ENCODE results near the gene MRGPRE.
"Not testable (repeated sequence)": the region's sequence is repeated elsewhere in the genome, so short reads cannot be mapped to it uniquely, and the experiment has no call there.

MRGPRE gene

DNA sequence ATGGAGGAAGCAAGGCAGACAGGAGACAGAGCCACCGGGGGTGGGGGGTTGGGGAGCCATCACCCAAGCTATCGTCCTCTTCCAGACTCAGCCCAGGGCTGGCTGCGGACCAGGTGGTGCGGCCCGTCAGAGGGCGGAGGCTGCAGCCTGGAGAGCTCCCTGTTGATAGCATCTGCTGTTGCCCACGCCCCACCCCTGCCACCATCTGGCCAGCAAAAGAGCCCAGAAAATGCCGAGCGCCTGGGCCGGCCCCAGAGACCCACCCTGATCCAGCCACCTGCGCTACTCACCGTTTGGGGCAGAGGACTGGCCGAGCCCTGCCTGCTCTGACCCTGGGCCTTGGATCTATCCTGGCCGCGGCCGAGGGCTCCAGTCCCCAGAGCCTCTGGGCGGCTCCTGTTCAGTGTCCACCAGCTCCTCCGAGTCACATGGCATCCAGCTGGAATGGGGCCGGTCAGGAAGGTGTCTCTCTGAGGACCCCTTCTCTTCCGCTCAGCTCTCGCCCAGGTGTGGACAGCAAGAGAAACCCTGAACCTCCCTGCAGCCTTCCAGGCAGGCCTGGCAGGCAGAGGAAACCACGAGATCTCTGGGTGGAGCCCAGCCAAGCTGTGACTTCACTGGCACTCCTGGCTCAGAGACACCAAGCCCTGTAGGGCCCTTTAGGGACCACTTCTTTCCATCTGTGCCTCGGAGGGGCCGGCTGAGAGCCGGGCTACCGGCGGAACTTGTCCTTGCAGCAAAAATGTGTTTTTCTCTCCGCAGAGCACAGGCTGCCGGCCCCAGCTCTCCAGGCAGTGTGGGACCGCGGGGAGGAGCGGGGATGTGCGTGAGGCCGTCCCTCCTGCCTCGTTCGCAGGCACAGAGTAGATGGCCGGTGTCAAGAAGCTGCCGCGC, at the start of gene MRGPRE:
Gene MRGPRE (minus strand): TSS at position 567 of the 894 bp plus-strand sequence. CDS start 3,618 bp downstream, outside the sequence.
- Mint-ChIP-seq H3K4me1 (ENCODE audit: low read depth) (no peaks in the 10 kb centered on the region), H3K4me3 (no peak within 1 kb of the TSS), H3K27me3 (no peaks in the 10 kb centered on the region), H3K36me3 (ENCODE audit: low read depth) (no peaks in the 10 kb centered on the region), H3K9me3 (no peaks in the 10 kb centered on the region), H3K27ac (no peak within 1 kb of the TSS)

DNA sequence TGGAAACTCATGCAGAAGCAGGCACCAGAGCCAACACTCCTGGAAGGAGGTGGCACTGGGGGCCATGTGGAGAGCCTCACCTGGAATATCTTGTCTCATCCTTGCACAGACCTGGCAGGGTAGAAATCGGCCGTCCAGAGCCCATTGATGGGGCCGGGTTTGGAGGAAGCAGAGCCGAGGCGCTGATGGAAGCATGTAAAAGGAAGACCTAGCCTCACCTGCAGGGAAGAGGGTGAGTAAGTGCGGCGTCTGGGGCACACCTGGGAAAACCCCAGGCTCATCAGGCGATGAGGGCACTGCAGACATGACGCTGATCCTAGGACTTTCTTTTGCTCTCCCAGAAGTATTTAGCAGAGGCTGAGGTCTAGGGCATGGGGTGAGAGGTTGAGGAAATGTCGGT, 48.9 kb upstream of the MRGPRE start:
- not testable (repeated sequence) for H3K36me3 Mint-ChIP-seq (ENCODE audit: low read depth); H3K9me3 Mint-ChIP-seq; H3K27ac Mint-ChIP-seq; H3K27me3 Mint-ChIP-seq; H3K4me3 Mint-ChIP-seq; H3K4me1 Mint-ChIP-seq (ENCODE audit: low read depth)

GRCh38 chr11:3280662-3281061, 48.4 kb upstream of the MRGPRE start:
- not testable (repeated sequence) for H3K27ac Mint-ChIP-seq; H3K36me3 Mint-ChIP-seq (ENCODE audit: low read depth); H3K4me1 Mint-ChIP-seq (ENCODE audit: low read depth); H3K4me3 Mint-ChIP-seq; H3K9me3 Mint-ChIP-seq; H3K27me3 Mint-ChIP-seq

DNA sequence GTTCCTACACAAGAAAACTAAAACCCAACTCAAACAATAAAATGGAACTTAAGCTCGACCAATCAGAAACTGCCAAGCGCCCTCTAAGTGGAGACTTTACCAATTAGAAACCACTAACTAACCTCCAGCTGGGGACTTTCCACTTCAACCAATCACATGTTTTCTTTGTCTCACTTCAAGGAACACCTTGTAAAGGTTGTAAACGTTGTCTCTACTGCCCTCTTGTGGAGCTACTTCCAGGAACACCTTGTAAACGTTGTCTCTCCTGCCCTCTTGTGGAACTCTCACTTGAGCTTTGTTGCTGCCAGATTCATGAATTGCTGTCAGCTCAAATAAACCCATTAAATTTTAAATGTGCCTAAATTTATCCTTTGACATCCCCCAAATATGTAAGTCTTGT, 46.7 kb upstream of the MRGPRE start:
- not testable (repeated sequence) for H3K4me1 Mint-ChIP-seq (ENCODE audit: low read depth); H3K4me3 Mint-ChIP-seq; H3K9me3 Mint-ChIP-seq; H3K27me3 Mint-ChIP-seq; H3K36me3 Mint-ChIP-seq (ENCODE audit: low read depth); H3K27ac Mint-ChIP-seq

- H3K27ac Mint-ChIP-seq; H3K27me3 Mint-ChIP-seq; H3K9me3 Mint-ChIP-seq; H3K4me1 Mint-ChIP-seq (ENCODE audit: low read depth); H3K4me3 Mint-ChIP-seq; H3K36me3 Mint-ChIP-seq (ENCODE audit: low read depth): not testable (repeated sequence)
Measured at GRCh38 chr11:3273629-3274028, 41.4 kb upstream of the MRGPRE start.

DNA sequence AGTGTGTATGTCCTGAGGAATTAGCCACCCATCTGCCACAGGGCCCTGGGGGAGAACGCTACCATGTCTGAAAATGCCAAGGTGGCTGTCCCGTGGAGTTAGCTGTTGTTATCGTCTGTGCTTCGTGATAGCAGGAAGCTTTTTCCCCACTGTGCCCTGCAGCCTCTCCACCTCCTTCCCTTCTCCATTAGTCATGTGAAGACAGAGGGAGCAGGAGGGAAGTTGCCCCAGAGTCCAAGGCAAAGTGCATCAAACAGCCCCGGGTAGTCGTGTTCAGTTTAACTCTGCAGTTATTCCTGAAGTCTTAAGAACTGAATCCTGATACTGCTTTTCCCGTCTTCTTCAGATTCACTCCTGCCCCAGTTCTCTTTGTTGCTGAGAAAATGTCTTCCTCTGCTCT, 30.3 kb upstream of the MRGPRE start:
- not testable (repeated sequence) for H3K9me3 Mint-ChIP-seq; H3K27ac Mint-ChIP-seq; H3K36me3 Mint-ChIP-seq (ENCODE audit: low read depth); H3K4me3 Mint-ChIP-seq; H3K4me1 Mint-ChIP-seq (ENCODE audit: low read depth); H3K27me3 Mint-ChIP-seq

DNA sequence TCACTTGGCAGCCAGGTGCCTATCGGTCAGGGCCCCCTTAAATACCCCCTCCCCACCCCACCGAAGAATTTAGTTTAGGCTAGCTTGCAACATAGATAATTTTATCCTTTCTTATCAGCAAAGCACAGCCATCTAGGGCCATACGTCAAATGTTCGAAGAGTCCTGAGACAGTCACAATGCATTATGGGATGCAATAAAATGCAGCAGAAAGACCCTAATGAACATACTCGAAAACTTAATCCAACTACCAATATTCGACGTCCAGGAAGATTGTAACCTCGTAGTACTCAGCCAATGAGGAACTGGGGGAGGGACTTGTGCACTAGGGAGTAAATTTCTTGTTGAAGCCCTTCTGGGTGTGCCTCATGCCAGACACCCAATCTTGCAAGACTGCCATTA, 29.6 kb upstream of the MRGPRE start:
- not testable (repeated sequence) for H3K4me1 Mint-ChIP-seq (ENCODE audit: low read depth); H3K27ac Mint-ChIP-seq

DNA sequence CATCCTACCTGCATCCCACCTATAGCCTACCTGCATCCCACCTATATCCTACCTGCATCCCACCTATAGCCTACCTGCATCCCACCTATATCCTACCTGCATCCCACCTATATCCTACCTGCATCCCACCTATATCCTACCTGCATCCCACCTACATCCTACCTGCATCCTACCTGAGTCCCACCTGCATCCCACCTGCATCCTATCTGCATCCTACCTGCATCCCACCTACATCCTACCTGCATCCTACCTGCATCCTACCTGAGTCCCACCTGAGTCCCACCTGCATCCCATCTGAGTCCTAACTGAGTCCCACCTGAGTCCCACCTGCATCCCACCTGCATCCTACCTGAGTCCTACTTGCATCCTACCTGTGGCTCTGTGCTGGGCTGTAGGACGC, 25.3 kb upstream of the MRGPRE start:
- not testable (repeated sequence) for H3K9me3 Mint-ChIP-seq; H3K4me1 Mint-ChIP-seq (ENCODE audit: low read depth); H3K27ac Mint-ChIP-seq; H3K27me3 Mint-ChIP-seq; H3K4me3 Mint-ChIP-seq; H3K36me3 Mint-ChIP-seq (ENCODE audit: low read depth)

More for the DNA sequence above, 29.6 kb upstream of the MRGPRE start:
- not testable (repeated sequence) for H3K36me3 Mint-ChIP-seq (ENCODE audit: low read depth); H3K4me3 Mint-ChIP-seq; H3K9me3 Mint-ChIP-seq; H3K27me3 Mint-ChIP-seq

GRCh38 chr11:3255241-3255640, 23.0 kb upstream of the MRGPRE start:
- not testable (repeated sequence) for H3K4me1 Mint-ChIP-seq (ENCODE audit: low read depth); H3K27ac Mint-ChIP-seq; H3K36me3 Mint-ChIP-seq (ENCODE audit: low read depth); H3K4me3 Mint-ChIP-seq; H3K9me3 Mint-ChIP-seq; H3K27me3 Mint-ChIP-seq

DNA sequence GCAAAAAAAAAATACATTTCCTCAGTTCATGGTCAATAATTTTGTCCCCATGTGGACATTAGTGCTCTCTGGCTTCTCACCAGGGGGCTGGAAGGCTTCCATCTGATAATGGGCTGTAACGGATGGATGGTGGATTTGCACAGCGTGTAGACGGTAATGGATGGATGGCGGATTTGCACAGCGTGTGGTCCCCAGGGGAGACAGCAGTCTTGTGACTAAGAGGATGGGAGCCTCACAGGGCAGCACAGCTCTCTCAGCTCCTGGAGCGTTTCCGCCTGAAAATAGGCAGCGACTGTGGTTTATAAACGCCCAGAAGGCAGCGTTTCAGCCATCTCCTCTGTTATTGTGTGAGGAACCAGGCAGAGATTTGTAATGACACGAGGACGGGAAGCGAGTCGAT, 22.6 kb upstream of the MRGPRE start:
- not testable (repeated sequence) for H3K27me3 Mint-ChIP-seq; H3K27ac Mint-ChIP-seq; H3K36me3 Mint-ChIP-seq (ENCODE audit: low read depth); H3K4me1 Mint-ChIP-seq (ENCODE audit: low read depth); H3K4me3 Mint-ChIP-seq; H3K9me3 Mint-ChIP-seq

- Mint-ChIP-seq H3K4me1 (ENCODE audit: low read depth) (no peaks in the 10 kb centered on the region), H3K4me3 (no peak overlapping the region), H3K36me3 (ENCODE audit: low read depth) (no peaks in the 10 kb centered on the region), H3K9me3 (no peaks in the 10 kb centered on the region), H3K27ac (no peak overlapping the region), H3K27me3 (peaks cover 11% of the 10 kb centered on the region)
Measured at GRCh38 chr11:3245071-3245470, 12.9 kb upstream of the MRGPRE start.

DNA sequence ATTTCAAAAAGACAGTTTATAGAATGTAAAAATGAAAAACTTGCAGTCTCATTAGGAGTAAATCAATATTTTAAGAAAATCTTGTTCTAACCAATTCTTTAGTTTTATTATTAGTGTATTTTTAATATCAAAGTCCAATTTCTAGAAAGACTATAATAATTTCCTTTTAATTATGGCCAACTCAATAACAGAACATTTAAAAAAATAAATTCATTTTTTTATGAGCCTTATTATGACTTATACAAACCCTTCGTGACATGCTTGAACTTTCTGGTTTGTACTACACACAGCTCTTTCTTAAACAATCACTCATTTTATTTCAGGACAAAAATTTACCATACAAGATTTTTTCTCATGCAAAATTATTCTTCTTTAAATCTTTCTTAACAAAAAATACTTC, 11.7 kb upstream of the MRGPRE start:
- Mint-ChIP-seq H3K27ac (no peak overlapping the region), H3K27me3 (peaks cover 17% of the 10 kb centered on the region), H3K9me3 (no peaks in the 10 kb centered on the region), H3K36me3 (ENCODE audit: low read depth) (no peaks in the 10 kb centered on the region), H3K4me1 (ENCODE audit: low read depth) (no peaks in the 10 kb centered on the region), H3K4me3 (no peak overlapping the region)

GRCh38 chr11:3237119-3237518, 4.9 kb upstream of the MRGPRE start:
- no peaks in the 10 kb centered on the region for H3K36me3 Mint-ChIP-seq (ENCODE audit: low read depth)
- no peak overlapping the region for H3K4me3 Mint-ChIP-seq
- H3K27ac Mint-ChIP-seq: no peak overlapping the region
- H3K4me1 Mint-ChIP-seq (ENCODE audit: low read depth): no peaks in the 10 kb centered on the region
- H3K9me3 Mint-ChIP-seq: no peaks in the 10 kb centered on the region
- H3K27me3 Mint-ChIP-seq: peaks cover 6% of the 10 kb centered on the region

- H3K4me1 Mint-ChIP-seq (ENCODE audit: low read depth): no peaks in the 10 kb centered on the region
- H3K27ac Mint-ChIP-seq: no peak overlapping the region
- no peaks in the 10 kb centered on the region for H3K9me3 Mint-ChIP-seq
- H3K27me3 Mint-ChIP-seq: peaks cover 4% of the 10 kb centered on the region
- no peak overlapping the region for H3K4me3 Mint-ChIP-seq
- no peaks in the 10 kb centered on the region for H3K36me3 Mint-ChIP-seq (ENCODE audit: low read depth)
Measured at GRCh38 chr11:3234846-3235245, 2.6 kb upstream of the MRGPRE start.

DNA sequence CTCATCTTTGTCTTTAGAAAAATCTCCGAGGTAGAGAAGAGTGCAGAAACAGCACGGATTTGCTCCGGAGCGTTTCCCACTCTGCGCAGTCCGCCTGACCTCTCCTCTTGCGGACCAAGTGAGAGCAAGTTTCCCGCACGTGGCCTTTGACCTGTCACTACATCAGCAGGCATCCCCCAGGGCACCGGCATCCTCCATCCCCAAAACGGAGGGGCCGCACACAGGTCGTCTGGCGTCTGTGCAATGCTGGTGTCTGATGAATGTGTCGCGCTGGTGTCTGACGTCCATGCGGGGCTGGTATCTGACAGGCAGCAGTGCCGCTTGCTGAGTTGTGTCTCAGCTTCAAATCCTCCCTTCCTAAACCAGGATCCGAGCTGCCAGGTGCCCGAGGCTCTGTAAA, 739 bp upstream of the MRGPRE start:
- Mint-ChIP-seq H3K9me3 (no peaks in the 10 kb centered on the region), H3K36me3 (ENCODE audit: low read depth) (no peaks in the 10 kb centered on the region), H3K27me3 (no peaks in the 10 kb centered on the region), H3K27ac (no peak overlapping the region), H3K4me3 (no peak overlapping the region), H3K4me1 (ENCODE audit: low read depth) (no peaks in the 10 kb centered on the region)

- no peak overlapping the region for H3K27ac Mint-ChIP-seq
- no peak overlapping the region for H3K4me3 Mint-ChIP-seq
- H3K36me3 Mint-ChIP-seq (ENCODE audit: low read depth): no peaks in the 10 kb centered on the region
- H3K4me1 Mint-ChIP-seq (ENCODE audit: low read depth): no peaks in the 10 kb centered on the region
- no peaks in the 10 kb centered on the region for H3K9me3 Mint-ChIP-seq
- no peaks in the 10 kb centered on the region for H3K27me3 Mint-ChIP-seq
Measured at GRCh38 chr11:3231550-3231850, 717 bp downstream of the MRGPRE start.
